ENCODE measurements around the gene ASPDH. TPM values are rescaled to one million over a fixed set of nuclear protein-coding genes. Genes with fewer than 3 reads are reported as not detected.

ASPDH gene
- total RNA-seq, 1 experiment from 2014 or later = not detected

GRCh38 chr19:50500753-50501151, 13.0 kb downstream of the ASPDH start:
- no TSS peak for BruUV-seq (replicated peaks)
- TF ChIP-seq CTCF (IDR thresholded peaks at IDR 0.05; ENCODE audit: insufficient read depth in 1 of 2, low read depth in 1 of 2, low read length in 1 of 2, severe bottlenecking in 1 of 2, unreplicated experiment in 1 of 2) = no peak
- Mint-ChIP-seq H3K36me3 (ENCODE audit: insufficient read depth, unreplicated experiment) (no peaks in the 10 kb centered on the region), H3K4me1 (ENCODE audit: low read depth, unreplicated experiment) (peaks cover 13% of the 10 kb centered on the region), H3K4me3 (ENCODE audit: unreplicated experiment) (peak overlapping the region; percentile 8), H3K9me3 (ENCODE audit: unreplicated experiment) (no peaks in the 10 kb centered on the region), H3K27me3 (ENCODE audit: insufficient read depth, unreplicated experiment) (no peaks in the 10 kb centered on the region), H3K27ac (ENCODE audit: unreplicated experiment) (no peak overlapping the region)
- H3K9me3 ChIP-seq = no peaks in the 10 kb centered on the region
- intact Hi-C loops (cut with micrococcal nuclease; ENCODE audit: unreplicated experiment) = no loop called here
- peaks cover 19% of the 10 kb centered on the region for H3K4me1 ChIP-seq
- H3K36me3 ChIP-seq (ENCODE audit: control insufficient read depth, insufficient read depth, low read length) = no peaks in the 10 kb centered on the region
- no peak for DNase-seq
- no peak overlapping the region for H3K4me3 ChIP-seq (ENCODE audit: low read depth, low read length)
- ChIA-PET CTCF (interaction anchor here (0.9 to 1.0 kb wide), 3 partner anchors 10 to 56 kb away, joined by 4 to 9 read pairs (median 4); partner anchors contain the start of gene JOSD2), POLR2A (interaction anchor here (0.5 kb wide), 1 partner anchor 10 kb away, joined by 3 read pairs; the partner anchor contains the start of gene JOSD2)
- no peaks in the 10 kb centered on the region for H3K27me3 ChIP-seq (replicated peaks; ENCODE audit: control insufficient read depth, insufficient read depth, low read length)

- Mint-ChIP-seq H3K27ac (ENCODE audit: unreplicated experiment) (no peak overlapping the region), H3K27me3 (ENCODE audit: insufficient read depth, unreplicated experiment) (no peaks in the 10 kb centered on the region), H3K4me1 (ENCODE audit: low read depth, unreplicated experiment) (peaks cover 13% of the 10 kb centered on the region), H3K4me3 (ENCODE audit: unreplicated experiment) (no peak overlapping the region), H3K36me3 (ENCODE audit: insufficient read depth, unreplicated experiment) (no peaks in the 10 kb centered on the region), H3K9me3 (ENCODE audit: unreplicated experiment) (no peaks in the 10 kb centered on the region)
- no TSS peak for BruUV-seq (replicated peaks)
- intact Hi-C loops (cut with micrococcal nuclease; ENCODE audit: unreplicated experiment) = no loop called here
- Histone ChIP-seq H3K27me3 (replicated peaks; ENCODE audit: control insufficient read depth, insufficient read depth, low read length) (no peaks in the 10 kb centered on the region), H3K9me3 (no peaks in the 10 kb centered on the region), H3K36me3 (ENCODE audit: control insufficient read depth, insufficient read depth, low read length) (no peaks in the 10 kb centered on the region), H3K4me1 (peaks cover 19% of the 10 kb centered on the region), H3K4me3 (ENCODE audit: low read depth, low read length) (no peak overlapping the region)
- ChIA-PET CTCF (interaction anchor here (0.9 to 1.0 kb wide), 3 partner anchors 11 to 56 kb away, joined by 4 to 9 read pairs (median 4); partner anchors contain the start of gene JOSD2), POLR2A (no interaction called here)
- peak; percentile 62 to 75 for DNase-seq
- TF ChIP-seq CTCF (IDR thresholded peaks at IDR 0.05; ENCODE audit: insufficient read depth in 1 of 2, low read depth in 1 of 2, low read length in 1 of 2, severe bottlenecking in 1 of 2, unreplicated experiment in 1 of 2) = peak; percentile 49 to 72
Measured at GRCh38 chr19:50500060-50500752, 13.5 kb downstream of the ASPDH start.

- Histone ChIP-seq H3K9me3 (no peaks in the 10 kb centered on the region), H3K36me3 (ENCODE audit: control insufficient read depth, insufficient read depth, low read length) (no peaks in the 10 kb centered on the region), H3K4me1 (peaks cover 19% of the 10 kb centered on the region), H3K4me3 (ENCODE audit: low read depth, low read length) (no peak overlapping the region), H3K27me3 (replicated peaks; ENCODE audit: control insufficient read depth, insufficient read depth, low read length) (no peaks in the 10 kb centered on the region)
- ChIA-PET POLR2A (no interaction called here), CTCF (no interaction called here)
- DNase-seq = no peak
- intact Hi-C loops (cut with micrococcal nuclease; ENCODE audit: unreplicated experiment) = no loop called here
- no peaks in the 10 kb centered on the region for H3K36me3 Mint-ChIP-seq (ENCODE audit: insufficient read depth, unreplicated experiment)
- H3K27me3 Mint-ChIP-seq (ENCODE audit: insufficient read depth, unreplicated experiment) = peaks cover 10% of the 10 kb centered on the region
- H3K9me3 Mint-ChIP-seq (ENCODE audit: unreplicated experiment) = no peaks in the 10 kb centered on the region
- no peak overlapping the region for H3K4me3 Mint-ChIP-seq (ENCODE audit: unreplicated experiment)
- TF ChIP-seq CTCF (IDR thresholded peaks at IDR 0.05; ENCODE audit: insufficient read depth in 1 of 2, low read depth in 1 of 2, low read length in 1 of 2, severe bottlenecking in 1 of 2, unreplicated experiment in 1 of 2) = no peak
- peaks cover 13% of the 10 kb centered on the region for H3K4me1 Mint-ChIP-seq (ENCODE audit: low read depth, unreplicated experiment)
- H3K27ac Mint-ChIP-seq (ENCODE audit: unreplicated experiment) = no peak overlapping the region
- BruUV-seq (replicated peaks) = no TSS peak
Measured at GRCh38 chr19:50498219-50499056, 15.3 kb downstream of the ASPDH start.
